VCaP (cell line): Measurements from ENCODE around the gene SYT17.

Experiments
- H3K27ac ChIP-seq: fragments of 450-650 bp; 2 replicates; pipeline ENCODE4 v1.5.1; 2017
- CTCF ChIP-seq: fragments of 450-650 bp; conservative IDR thresholded peaks from 2 replicates; pipeline ENCODE4 v1.5.1; 2017; ENCODE audit warnings: mild to moderate bottlenecking, moderate library complexity

The SYT17 gene

GRCh38 chr16:19174478-19174877 lies 6.4 kb downstream of the SYT17 start:
- no peak for TF ChIP-seq CTCF

GRCh38 chr16:19175492-19176262 lies 7.6 kb downstream of the SYT17 start:
- no peak for TF ChIP-seq CTCF
- no peak overlapping the region for H3K27ac ChIP-seq

More at GRCh38 chr16:19174478-19174877, 6.4 kb downstream of the SYT17 start:
- H3K27ac ChIP-seq: no peak overlapping the region

- TF ChIP-seq CTCF: no peak
- no peak overlapping the region for H3K27ac ChIP-seq
Measured at GRCh38 chr16:19177111-19177739, 9.2 kb downstream of the SYT17 start.

- TF ChIP-seq CTCF: peak; percentile 80
Measured at GRCh38 chr16:19179546-19180490, 11.8 kb downstream of the SYT17 start.

GRCh38 chr16:19180741-19181140 lies 12.7 kb downstream of the SYT17 start:
- H3K27ac ChIP-seq: no peak overlapping the region
- no peak for TF ChIP-seq CTCF

More at GRCh38 chr16:19179546-19180490, 11.8 kb downstream of the SYT17 start:
- 0 out of 2 replicates have a peak overlapping the region, but pooled peaks have one; percentile 20 for H3K27ac ChIP-seq

GRCh38 chr16:19182481-19182880 lies 14.4 kb downstream of the SYT17 start:
- TF ChIP-seq CTCF: no peak

GRCh38 chr16:19183187-19183586 lies 15.1 kb downstream of the SYT17 start:
- TF ChIP-seq CTCF: no peak
- no peak overlapping the region for H3K27ac ChIP-seq

More at GRCh38 chr16:19182481-19182880, 14.4 kb downstream of the SYT17 start:
- H3K27ac ChIP-seq: no peak overlapping the region
